NT2/D1 (cell line): ENCODE results near the gene TPRX1.

Experiments
- YY1 ChIP-seq: IDR thresholded peaks from 2 replicates; pipeline ENCODE4 v1.6.1; 2011; ENCODE audit not compliant: insufficient read length, insufficient read depth
- ZNF274 ChIP-seq: IDR thresholded peaks from 2 replicates; pipeline ENCODE4 v1.6.1; 2011; ENCODE audit warnings: mild to moderate bottlenecking, low read depth, low read length

DNA sequence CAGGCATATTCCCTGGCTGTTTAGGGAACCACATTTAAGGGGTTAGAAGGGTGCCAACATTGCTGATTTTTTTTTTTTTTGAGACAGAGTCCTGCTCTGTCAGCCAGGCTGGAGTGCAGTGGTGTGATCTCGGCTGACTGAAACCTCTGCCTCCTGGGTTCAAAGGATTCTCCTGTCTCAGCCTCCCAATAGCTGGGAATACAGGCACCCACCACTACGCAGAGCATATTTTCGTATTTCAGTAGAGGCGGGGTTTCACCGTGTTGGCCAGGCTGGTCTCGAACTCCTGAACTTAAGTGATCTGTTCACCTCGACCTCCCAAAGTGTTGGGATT is 9.6 kb upstream of the TPRX1 start:
- TF ChIP-seq YY1, result no peak
- no peak for TF ChIP-seq ZNF274
